Measurements from ENCODE around the gene TRMT44. TPM values are rescaled to one million over a fixed set of nuclear protein-coding genes. Genes with fewer than 3 reads are reported as not detected.

TRMT44 gene
- total RNA-seq, 4 donors from 2014 or later: 18.1 to 28.3 (median 23.1) TPM

- DNase-seq (ENCODE audit: low spot score): peak; percentile 43
- TF ChIP-seq, protein P1, sequence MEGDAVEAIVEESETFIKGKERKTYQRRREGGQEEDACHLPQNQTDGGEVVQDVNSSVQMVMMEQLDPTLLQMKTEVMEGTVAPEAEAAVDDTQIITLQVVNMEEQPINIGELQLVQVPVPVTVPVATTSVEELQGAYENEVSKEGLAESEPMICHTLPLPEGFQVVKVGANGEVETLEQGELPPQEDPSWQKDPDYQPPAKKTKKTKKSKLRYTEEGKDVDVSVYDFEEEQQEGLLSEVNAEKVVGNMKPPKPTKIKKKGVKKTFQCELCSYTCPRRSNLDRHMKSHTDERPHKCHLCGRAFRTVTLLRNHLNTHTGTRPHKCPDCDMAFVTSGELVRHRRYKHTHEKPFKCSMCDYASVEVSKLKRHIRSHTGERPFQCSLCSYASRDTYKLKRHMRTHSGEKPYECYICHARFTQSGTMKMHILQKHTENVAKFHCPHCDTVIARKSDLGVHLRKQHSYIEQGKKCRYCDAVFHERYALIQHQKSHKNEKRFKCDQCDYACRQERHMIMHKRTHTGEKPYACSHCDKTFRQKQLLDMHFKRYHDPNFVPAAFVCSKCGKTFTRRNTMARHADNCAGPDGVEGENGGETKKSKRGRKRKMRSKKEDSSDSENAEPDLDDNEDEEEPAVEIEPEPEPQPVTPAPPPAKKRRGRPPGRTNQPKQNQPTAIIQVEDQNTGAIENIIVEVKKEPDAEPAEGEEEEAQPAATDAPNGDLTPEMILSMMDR (IDR thresholded peaks at IDR 0.05): no peak
These were observed 66.0 kb downstream of the TRMT44 start for GRCh38 chr4:8506373-8507195.

DNA sequence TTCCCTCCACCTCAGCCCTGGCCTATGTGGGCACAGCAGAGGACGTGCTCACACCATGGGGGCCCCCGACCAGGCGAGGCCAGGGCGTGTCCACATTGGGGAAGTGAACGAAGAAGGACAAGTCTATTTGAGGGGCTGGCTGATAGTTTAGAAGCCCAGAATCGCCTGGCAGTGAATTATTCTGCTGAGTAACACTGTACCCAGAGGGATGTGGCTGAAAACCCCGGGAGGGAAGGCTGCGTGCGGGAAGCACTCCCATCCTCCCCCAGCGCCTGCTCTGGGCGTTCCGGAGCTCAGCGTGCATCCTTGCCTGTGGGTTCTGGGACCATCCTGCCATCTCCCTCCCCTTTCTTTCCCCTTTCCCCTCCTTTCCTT lies 66.6 kb downstream of the TRMT44 start:
- TF ChIP-seq, protein P1 (IDR thresholded peaks at IDR 0.05): no peak
- ATAC-seq (ENCODE audit: low FRiP score) (peak; percentile 49), DNase-seq (ENCODE audit: low spot score) (no peak)

More at GRCh38 chr4:8506373-8507195, 66.0 kb downstream of the TRMT44 start:
- peak; percentile 60 for ATAC-seq (ENCODE audit: low FRiP score)

GRCh38 chr4:8507624-8508023 lies 67.0 kb downstream of the TRMT44 start:
- no peak for ATAC-seq (ENCODE audit: low FRiP score)
- DNase-seq (ENCODE audit: low spot score): no peak
- TF ChIP-seq, protein P1 (IDR thresholded peaks at IDR 0.05): no peak

- ATAC-seq (ENCODE audit: low FRiP score): no peak
- TF ChIP-seq, protein P1 (IDR thresholded peaks at IDR 0.05): no peak
- no peak for DNase-seq (ENCODE audit: low spot score)
These were observed 67.7 kb downstream of the TRMT44 start for GRCh38 chr4:8508266-8508665.

GRCh38 chr4:8508740-8509139 lies 68.2 kb downstream of the TRMT44 start:
- ATAC-seq (ENCODE audit: low FRiP score) (no peak), DNase-seq (ENCODE audit: low spot score) (no peak)
- TF ChIP-seq, protein P1 (IDR thresholded peaks at IDR 0.05): no peak

GRCh38 chr4:8509311-8509950 lies 68.9 kb downstream of the TRMT44 start:
- DNase-seq (ENCODE audit: low spot score) (no peak), ATAC-seq (ENCODE audit: low FRiP score) (no peak)
- TF ChIP-seq, protein P1 (IDR thresholded peaks at IDR 0.05): no peak

All from omental fat pad (tissue), 4 donors.